Lower leg skin (tissue), 3 donors: ENCODE measurements around the gene ABCA13.

Experiments used
- POLR2A ChIP-seq, 2 donors: fragments of 450-650 bp; IDR thresholded peaks; one replicate each; pipeline ENCODE4 v1.6.1; 2016 to 2017; ENCODE audit warnings: antibody characterized with exemption in 2 of 2, mild to moderate bottlenecking in 1 of 2, moderate library complexity in 1 of 2
- TF ChIP-seq, protein P1 (sequence below), 3 donors: fragments of 450-650 bp; IDR thresholded peaks; one replicate each; pipeline ENCODE4 v1.5.1; 2016; ENCODE audit warnings: antibody characterized with exemption in 3 of 3, mild to moderate bottlenecking in 3 of 3, moderate library complexity in 2 of 3

DNA sequence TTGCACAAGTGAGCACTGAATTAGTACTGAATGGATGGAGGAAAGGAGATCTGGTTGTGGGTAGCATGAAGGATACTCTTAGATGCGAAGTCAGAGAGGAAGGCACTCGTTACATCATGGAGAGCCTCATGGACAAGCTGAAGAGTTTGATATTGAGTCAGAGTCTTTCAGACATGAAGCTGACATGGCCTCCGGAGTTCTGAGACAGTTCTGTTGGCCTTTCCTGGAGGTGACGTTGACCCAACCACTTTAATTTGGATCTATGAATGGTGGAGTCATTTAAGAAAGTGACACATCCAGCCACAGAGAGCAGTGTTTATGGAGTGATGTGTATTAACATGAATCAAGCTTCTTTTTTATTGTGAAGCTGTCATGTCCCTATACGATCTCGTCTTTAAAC, 466.8 kb downstream of the ABCA13 start:
- TF ChIP-seq, protein P1, sequence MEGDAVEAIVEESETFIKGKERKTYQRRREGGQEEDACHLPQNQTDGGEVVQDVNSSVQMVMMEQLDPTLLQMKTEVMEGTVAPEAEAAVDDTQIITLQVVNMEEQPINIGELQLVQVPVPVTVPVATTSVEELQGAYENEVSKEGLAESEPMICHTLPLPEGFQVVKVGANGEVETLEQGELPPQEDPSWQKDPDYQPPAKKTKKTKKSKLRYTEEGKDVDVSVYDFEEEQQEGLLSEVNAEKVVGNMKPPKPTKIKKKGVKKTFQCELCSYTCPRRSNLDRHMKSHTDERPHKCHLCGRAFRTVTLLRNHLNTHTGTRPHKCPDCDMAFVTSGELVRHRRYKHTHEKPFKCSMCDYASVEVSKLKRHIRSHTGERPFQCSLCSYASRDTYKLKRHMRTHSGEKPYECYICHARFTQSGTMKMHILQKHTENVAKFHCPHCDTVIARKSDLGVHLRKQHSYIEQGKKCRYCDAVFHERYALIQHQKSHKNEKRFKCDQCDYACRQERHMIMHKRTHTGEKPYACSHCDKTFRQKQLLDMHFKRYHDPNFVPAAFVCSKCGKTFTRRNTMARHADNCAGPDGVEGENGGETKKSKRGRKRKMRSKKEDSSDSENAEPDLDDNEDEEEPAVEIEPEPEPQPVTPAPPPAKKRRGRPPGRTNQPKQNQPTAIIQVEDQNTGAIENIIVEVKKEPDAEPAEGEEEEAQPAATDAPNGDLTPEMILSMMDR (IDR thresholded peaks at IDR 0.05) = no peak
- TF ChIP-seq POLR2A (IDR thresholded peaks at IDR 0.05) = no peak
